Measurements from ENCODE around the gene MMP10.

MMP10 gene

GRCh38 chr11:102794382-102794781, 14.0 kb upstream of the MMP10 start:
- peak; percentile 80 for ATAC-seq
- no peak for TF ChIP-seq GLIS3 (CRISPR knock-in tag; IDR thresholded peaks at IDR 0.05)
- no peak for TF ChIP-seq POU6F1 (CRISPR knock-in tag; IDR thresholded peaks at IDR 0.05; ENCODE audit: borderline replicate concordance, low read depth)
- no peak for TF ChIP-seq PATZ1 (CRISPR knock-in tag; IDR thresholded peaks at IDR 0.05; ENCODE audit: borderline replicate concordance)
- no peak for TF ChIP-seq TOX (CRISPR knock-in tag; IDR thresholded peaks at IDR 0.05; ENCODE audit: borderline replicate concordance)
- TF ChIP-seq ZC3H10 (CRISPR knock-in tag; IDR thresholded peaks at IDR 0.05): no peak
- no peak for TF ChIP-seq OSR1 (CRISPR knock-in tag; IDR thresholded peaks at IDR 0.05)
- no peak for TF ChIP-seq ZFP30 (CRISPR knock-in tag; IDR thresholded peaks at IDR 0.05)
- TF ChIP-seq ZNF70 (CRISPR knock-in tag; IDR thresholded peaks at IDR 0.05): no peak
- TF ChIP-seq ISL1 (CRISPR knock-in tag; IDR thresholded peaks at IDR 0.05): no peak
- no peak for TF ChIP-seq CSDC2 (CRISPR knock-in tag; IDR thresholded peaks at IDR 0.05)
- no peak for TF ChIP-seq TCF4 (CRISPR knock-in tag; IDR thresholded peaks at IDR 0.05; ENCODE audit: borderline replicate concordance)
- TF ChIP-seq ZNF8 (CRISPR knock-in tag; IDR thresholded peaks at IDR 0.05): no peak
- no peak for TF ChIP-seq CSRNP3 (CRISPR knock-in tag; IDR thresholded peaks at IDR 0.05)
- no peak for TF ChIP-seq TSHZ2 (CRISPR knock-in tag; IDR thresholded peaks at IDR 0.05)
- TF ChIP-seq ZFP3 (CRISPR knock-in tag; IDR thresholded peaks at IDR 0.05): no peak
- TF ChIP-seq ARNTL (CRISPR knock-in tag; IDR thresholded peaks at IDR 0.05; ENCODE audit: borderline replicate concordance, low read depth): no peak
- TF ChIP-seq SNAI2 (CRISPR knock-in tag; IDR thresholded peaks at IDR 0.05): no peak
- no peak for TF ChIP-seq PPARA (CRISPR knock-in tag; IDR thresholded peaks at IDR 0.05; ENCODE audit: borderline replicate concordance)
- TF ChIP-seq BACH2 (CRISPR knock-in tag; IDR thresholded peaks at IDR 0.05; ENCODE audit: borderline replicate concordance): no peak

GRCh38 chr11:102793677-102794290, 13.4 kb upstream of the MMP10 start:
- no peak for ATAC-seq
- TF ChIP-seq SNAI2 (CRISPR knock-in tag; IDR thresholded peaks at IDR 0.05) (no peak), ZFP30 (CRISPR knock-in tag; IDR thresholded peaks at IDR 0.05) (no peak), ZFP3 (CRISPR knock-in tag; IDR thresholded peaks at IDR 0.05) (no peak), POU6F1 (CRISPR knock-in tag; IDR thresholded peaks at IDR 0.05; ENCODE audit: borderline replicate concordance, low read depth) (no peak), TCF4 (CRISPR knock-in tag; IDR thresholded peaks at IDR 0.05; ENCODE audit: borderline replicate concordance) (no peak), TSHZ2 (CRISPR knock-in tag; IDR thresholded peaks at IDR 0.05) (no peak), ESRRG (CRISPR knock-in tag; IDR thresholded peaks at IDR 0.05) (no peak), CSRNP3 (CRISPR knock-in tag; IDR thresholded peaks at IDR 0.05) (no peak), RARB (CRISPR knock-in tag; IDR thresholded peaks at IDR 0.05) (no peak), ISL1 (CRISPR knock-in tag; IDR thresholded peaks at IDR 0.05) (no peak), ZNF70 (CRISPR knock-in tag; IDR thresholded peaks at IDR 0.05) (no peak), ZC3H10 (CRISPR knock-in tag; IDR thresholded peaks at IDR 0.05) (no peak), PATZ1 (CRISPR knock-in tag; IDR thresholded peaks at IDR 0.05; ENCODE audit: borderline replicate concordance) (no peak), BACH2 (CRISPR knock-in tag; IDR thresholded peaks at IDR 0.05; ENCODE audit: borderline replicate concordance) (no peak), ZNF565 (CRISPR knock-in tag; conservative IDR thresholded peaks at IDR 0.05; ENCODE audit: low read depth) (no peak), GLIS3 (CRISPR knock-in tag; IDR thresholded peaks at IDR 0.05) (no peak)
